IMR-90 (cell line): ENCODE data around the gene MYRFL. TPM values are rescaled to one million over a fixed set of nuclear protein-coding genes. Genes with fewer than 3 reads are reported as not detected.

Experiments
- ATAC-seq: fragments of 200-7000 bp; cut with Tn5 transposase; 2 replicates; pipeline ENCODE4 v1.9.1; 2020; ENCODE audit warnings: low read depth, mild to moderate bottlenecking, moderate library complexity
- BruUV-seq: library from RNA; stranded (reverse); fragments of 400-500 nt; replicated peaks from 2 replicates; lab custom pipeline; 2021; lab: Mats Ljungman, UMichigan
- CTCF ChIA-PET: fragments of 300-600 bp; formaldehyde crosslinking; extraction: SDS; loops from one replicate; lab custom pipeline; 2021; ENCODE audit warnings: antibody characterized with exemption; lab: Yijun Ruan, JAX
- POLR2A ChIA-PET: fragments of 300-600 bp; sonication (Branson Sonifier 250); formaldehyde crosslinking; loops from one replicate; lab custom pipeline; 2022; ENCODE audit warnings: antibody characterized with exemption; ENCODE audit not compliant: unreplicated experiment; lab: Charles Lee
- DNase-seq: peaks from one replicate; pipeline ENCODE4 v3.0.0; 2013
- H2AFZ ChIP-seq: replicated peaks from 2 replicates; pipeline ENCODE3; 2013; ENCODE audit warnings: low read length, mild to moderate bottlenecking; ENCODE audit not compliant: poor library complexity
- H2AK5ac ChIP-seq: 2 replicates; pipeline ENCODE4 v1.6.1; 2013; ENCODE audit warnings: low read depth, low read length, inconsistent platforms
- H2AK9ac ChIP-seq: replicated peaks from 2 replicates; pipeline ENCODE3; 2013; ENCODE audit warnings: mild to moderate bottlenecking, low read depth, low read length, moderate library complexity; ENCODE audit not compliant: poor library complexity
- H2BK120ac ChIP-seq: 2 replicates; pipeline ENCODE4 v1.6.1; 2013; ENCODE audit warnings: low read depth, low read length, inconsistent platforms
- H2BK15ac ChIP-seq: 3 replicates; pipeline ENCODE4 v1.6.1; 2013; ENCODE audit warnings: low read depth, low read length, inconsistent platforms
- H2BK20ac ChIP-seq: 2 replicates; pipeline ENCODE4 v1.6.1; 2013; ENCODE audit warnings: low read depth, mild to moderate bottlenecking, inconsistent platforms, low read length, moderate library complexity
- H2BK5ac ChIP-seq: 2 replicates; pipeline ENCODE4 v1.6.1; 2013; ENCODE audit warnings: mild to moderate bottlenecking, low read depth, low read length, inconsistent platforms; ENCODE audit not compliant: poor library complexity, severe bottlenecking
- H3K14ac ChIP-seq: replicated peaks from 2 replicates; pipeline ENCODE4 v1.6.1; 2013; ENCODE audit warnings: low read depth, low read length, inconsistent platforms
- H3K18ac ChIP-seq: 2 replicates; pipeline ENCODE4 v1.6.1; 2013; ENCODE audit warnings: low read depth, low read length, control low read depth
- H3K23ac ChIP-seq: 2 replicates; pipeline ENCODE4 v1.6.1; 2013; ENCODE audit warnings: low read depth, low read length, inconsistent platforms
- H3K27ac ChIP-seq: 2 replicates; pipeline ENCODE4 v1.5.1; 2013; ENCODE audit warnings: mild to moderate bottlenecking, control low read depth, low read length; ENCODE audit not compliant: insufficient read depth
- H3K27me3 ChIP-seq: 2 replicates; pipeline ENCODE4 v1.6.1; 2013; ENCODE audit warnings: low read length; ENCODE audit not compliant: control insufficient read depth, insufficient read depth
- H3K36me3 ChIP-seq: 2 replicates; pipeline ENCODE4 v1.6.1; 2013; ENCODE audit warnings: low read length, mixed read lengths; ENCODE audit not compliant: control insufficient read depth, insufficient read depth
- H3K4ac ChIP-seq: 2 replicates; pipeline ENCODE4 v1.6.1; 2013; ENCODE audit warnings: low read depth, low read length, inconsistent platforms
- H3K4me1 ChIP-seq: 2 replicates; pipeline ENCODE4 v1.6.1; 2013; ENCODE audit warnings: low read length, mixed read lengths; ENCODE audit not compliant: control insufficient read depth, insufficient read depth
- H3K4me2 ChIP-seq: 2 replicates; pipeline ENCODE4 v1.6.1; 2013; ENCODE audit warnings: low read depth, mild to moderate bottlenecking, control low read depth, low read length, moderate library complexity
- H3K4me3 ChIP-seq: 2 replicates; pipeline ENCODE4 v1.5.1; 2013; ENCODE audit warnings: low read depth, mild to moderate bottlenecking, control low read depth, low read length, moderate library complexity; ENCODE audit not compliant: insufficient read depth
- H3K56ac ChIP-seq: 2 replicates; pipeline ENCODE4 v1.6.1; 2013; ENCODE audit warnings: low read length, inconsistent platforms; ENCODE audit not compliant: insufficient read depth; ENCODE audit errors: extremely low read depth
- H3K79me1 ChIP-seq, 2 experiments: 2 replicates each; pipeline ENCODE4 v1.6.1; 2013; ENCODE audit warnings: low read length in 2 of 2, inconsistent platforms in 1 of 2, low read depth in 1 of 2
- H3K9ac ChIP-seq: 2 replicates; pipeline ENCODE4 v1.6.1; 2013; ENCODE audit warnings: low read depth, low read length, control low read depth
- H3K9me1 ChIP-seq: 2 replicates; pipeline ENCODE4 v1.6.1; 2013; ENCODE audit warnings: low read length, inconsistent platforms; ENCODE audit not compliant: insufficient read depth
- H3K9me3 ChIP-seq: 2 replicates; pipeline ENCODE4 v1.6.1; 2013; ENCODE audit warnings: low read length; ENCODE audit not compliant: control insufficient read depth, insufficient read depth
- H4K20me1 ChIP-seq: 2 replicates; pipeline ENCODE4 v1.6.1; 2013; ENCODE audit warnings: low read length, inconsistent platforms; ENCODE audit not compliant: insufficient read depth
- H4K5ac ChIP-seq: 2 replicates; pipeline ENCODE4 v1.6.1; 2013; ENCODE audit warnings: mild to moderate bottlenecking, low read depth, low read length, control low read depth
- H4K8ac ChIP-seq, 2 experiments: 2 replicates each; pipeline ENCODE4 v1.6.1; 2013; ENCODE audit warnings: low read depth in 2 of 2, low read length in 2 of 2, control low read depth in 1 of 2, inconsistent platforms in 1 of 2
- H4K91ac ChIP-seq: 2 replicates; pipeline ENCODE4 v1.6.1; 2013; ENCODE audit warnings: low read depth, low read length, inconsistent platforms; ENCODE audit not compliant: insufficient read depth
- BHLHE40 ChIP-seq: fragments of 150-350 bp; IDR thresholded peaks from 2 replicates; pipeline ENCODE4 v1.6.1; 2016; ENCODE audit warnings: mild to moderate bottlenecking, low read depth, low read length
- CEBPB ChIP-seq: IDR thresholded peaks from 2 replicates; pipeline ENCODE4 v1.6.1; 2012; ENCODE audit warnings: low read depth, low read length, improper control_type of control experiment
- CHD1 ChIP-seq: IDR thresholded peaks from 2 replicates; pipeline ENCODE4 v1.6.1; 2012; ENCODE audit warnings: low read depth, low read length, improper control_type of control experiment
- CTCF ChIP-seq: conservative IDR thresholded peaks from 2 replicates; pipeline ENCODE4 v1.5.1; 2012; ENCODE audit warnings: mild to moderate bottlenecking, low read depth, low read length, improper control_type of control experiment
- ELK1 ChIP-seq: fragments of 150-350 bp; IDR thresholded peaks from 2 replicates; pipeline ENCODE4 v1.6.1; 2016; ENCODE audit warnings: low read depth, mild to moderate bottlenecking, low read length, moderate library complexity, borderline replicate concordance
- FOS ChIP-seq: fragments of 150-350 bp; IDR thresholded peaks from 2 replicates; pipeline ENCODE4 v1.6.1; 2016; ENCODE audit warnings: low read depth, low read length
- MAFK ChIP-seq: IDR thresholded peaks from 2 replicates; pipeline ENCODE4 v1.6.1; 2012; ENCODE audit warnings: low read depth, low read length, improper control_type of control experiment
- MAZ ChIP-seq: IDR thresholded peaks from 2 replicates; pipeline ENCODE4 v1.6.1; 2012; ENCODE audit warnings: low read depth, mild to moderate bottlenecking, low read length, improper control_type of control experiment, moderate library complexity, borderline replicate concordance
- MXI1 ChIP-seq: IDR thresholded peaks from 2 replicates; pipeline ENCODE4 v1.6.1; 2012; ENCODE audit warnings: low read depth, mild to moderate bottlenecking, low read length, moderate library complexity, borderline replicate concordance
- NFE2L2 ChIP-seq: fragments of 150-350 bp; IDR thresholded peaks from 2 replicates; pipeline ENCODE4 v1.6.1; 2016; ENCODE audit warnings: low read depth, mild to moderate bottlenecking, low read length
- POLR2A ChIP-seq: IDR thresholded peaks from 2 replicates; pipeline ENCODE4 v1.6.1; 2012; ENCODE audit warnings: mild to moderate bottlenecking, low read depth, low read length
- RAD21 ChIP-seq: IDR thresholded peaks from 2 replicates; pipeline ENCODE4 v1.6.1; 2012; ENCODE audit warnings: low read length, improper control_type of control experiment
- RCOR1 ChIP-seq: IDR thresholded peaks from 2 replicates; pipeline ENCODE4 v1.6.1; 2012; ENCODE audit warnings: mild to moderate bottlenecking, low read length, improper control_type of control experiment; ENCODE audit not compliant: insufficient replicate concordance
- RFX5 ChIP-seq: IDR thresholded peaks from 2 replicates; pipeline ENCODE4 v1.8.0; 2012; ENCODE audit warnings: low read depth, mild to moderate bottlenecking, low read length, moderate library complexity
- SMC3 ChIP-seq: fragments of 150-350 bp; IDR thresholded peaks from 2 replicates; pipeline ENCODE4 v1.6.1; 2016; ENCODE audit warnings: low read depth, mild to moderate bottlenecking, antibody characterized with exemption, low read length, moderate library complexity
- WGBS, 2 experiments: methylation state at CpG; one replicate each; pipeline versions ENCODE4 v1.1.5 to v1.1.7; 2013; ENCODE audit warnings: missing lambda C conversion rate in 2 of 2; ENCODE audit not compliant: insufficient read length in 1 of 2; ENCODE audit errors: extremely low coverage in 2 of 2; 5-methylcytosine and 5-hydroxymethylcytosine counted together
- dilution Hi-C: fragments of 300-500 bp; cut with HindIII; formaldehyde crosslinking; loops from one replicate; pipeline ENCODE4 v1.14.3; 2018; ENCODE audit warnings: low sequenced_read_pairs; ENCODE audit not compliant: unreplicated experiment
- in situ Hi-C: fragments of 300-500 bp; cut with MboI; formaldehyde crosslinking; loops from 3 replicates; pipeline ENCODE4 v1.14.3; 2019; ENCODE audit warnings: low sequenced_read_pairs, inconsistent platforms, mixed read lengths
- intact Hi-C: fragments of 100-400 bp; cut with micrococcal nuclease; formaldehyde crosslinking; loops from 2 replicates; pipeline ENCODE4 v1.10.0; 2022
- polyA plus RNA-seq, 3 experiments: library from polyadenylated mRNA; depleted of rRNA; stranded (reverse); fragments of >200 nt; gene quantifications; 2 replicates each; pipeline ENCODE4 v1.2.3, GENCODE V29; 2012; ENCODE audit warnings: low replicate concordance in 1 of 3
- total RNA-seq: library from RNA; depleted of rRNA; stranded (reverse); fragments of >200 nt; gene quantifications from 2 replicates; pipeline ENCODE4 v1.2.3, GENCODE V29; 2012
- TF ChIP-seq, protein P1 (sequence below): fragments of 150-350 bp; IDR thresholded peaks from 2 replicates; pipeline ENCODE4 v1.6.1; 2017; ENCODE audit warnings: mild to moderate bottlenecking, antibody characterized with exemption, low read length, low read depth

Gene MYRFL
- total and polyA plus RNA-seq, 2 of the 4 experiments (the other 2 are of a cell fraction): not detected

- H3K9me1 ChIP-seq: no peaks in the 10 kb centered on the region
- H4K91ac ChIP-seq: no peak overlapping the region
- no peak overlapping the region for H3K9ac ChIP-seq
- no peak overlapping the region for H3K27ac ChIP-seq
- no peak overlapping the region for H2AFZ ChIP-seq
- no peak overlapping the region for H4K8ac ChIP-seq
- ChIA-PET POLR2A (no interaction called here), CTCF (interaction anchor here (0.6 kb wide), 1 partner anchor 204 kb away, joined by 6 read pairs; no protein-coding TSS in a partner anchor)
- H2BK15ac ChIP-seq: no peak overlapping the region
- dilution Hi-C loops (no loop called here), in situ Hi-C loops (no loop called here), intact Hi-C loops (no loop called here)
- WGBS, 2 experiments: no CpG with 5 or more reads among the region's 2 CpGs
- H3K23ac ChIP-seq: no peak overlapping the region
- H3K14ac ChIP-seq: no peak overlapping the region
- no peak overlapping the region for H3K56ac ChIP-seq
- H3K36me3 ChIP-seq: no peaks in the 10 kb centered on the region
- no peak overlapping the region for H2BK120ac ChIP-seq
- H2BK5ac ChIP-seq: no peak overlapping the region
- H2AK9ac ChIP-seq: no peak overlapping the region
- H3K27me3 ChIP-seq: no peaks in the 10 kb centered on the region; the same call in 1 of the 2 replicates
- H3K4me2 ChIP-seq: no peak overlapping the region
- no peak overlapping the region for H2BK20ac ChIP-seq
- H3K9me3 ChIP-seq: no peaks in the 10 kb centered on the region
- no peak overlapping the region for H2AK5ac ChIP-seq
- BruUV-seq: no TSS peak
- H4K5ac ChIP-seq: no peak overlapping the region
- ATAC-seq: no peak
- H3K4me1 ChIP-seq: no peaks in the 10 kb centered on the region
- H3K4me3 ChIP-seq: no peak overlapping the region
- no peaks in the 10 kb centered on the region for H4K20me1 ChIP-seq
- H3K18ac ChIP-seq: no peak overlapping the region
- H3K4ac ChIP-seq: no peak overlapping the region
- DNase-seq: no peak
- H3K79me1 ChIP-seq: no peaks in the 10 kb centered on the region
- TF ChIP-seq CHD1 (no peak), FOS (no peak), RFX5 (no peak), MAFK (no peak), NFE2L2 (no peak), POLR2A (no peak), BHLHE40 (no peak), RAD21 (no peak), SMC3 (no peak), CTCF (no peak), RCOR1 (no peak), MXI1 (no peak), ELK1 (no peak), CEBPB (no peak), MAZ (no peak)
- TF ChIP-seq, protein P1, sequence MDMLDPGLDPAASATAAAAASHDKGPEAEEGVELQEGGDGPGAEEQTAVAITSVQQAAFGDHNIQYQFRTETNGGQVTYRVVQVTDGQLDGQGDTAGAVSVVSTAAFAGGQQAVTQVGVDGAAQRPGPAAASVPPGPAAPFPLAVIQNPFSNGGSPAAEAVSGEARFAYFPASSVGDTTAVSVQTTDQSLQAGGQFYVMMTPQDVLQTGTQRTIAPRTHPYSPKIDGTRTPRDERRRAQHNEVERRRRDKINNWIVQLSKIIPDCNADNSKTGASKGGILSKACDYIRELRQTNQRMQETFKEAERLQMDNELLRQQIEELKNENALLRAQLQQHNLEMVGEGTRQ: no peak
Measured at GRCh38 chr12:70005864-70006618, 181.0 kb downstream of the MYRFL start.
